ENCODE measurements around the gene WSB1. TPM values are rescaled to one million over a fixed set of nuclear protein-coding genes. Genes with fewer than 3 reads are reported as not detected.

Gene WSB1
- total and polyA plus RNA-seq, 9 of the 15 experiments (the other 6 are each of a cell fraction or from before 2014, with no cell fraction given), result 22.8 to 229 (median 81.1) TPM

DNA sequence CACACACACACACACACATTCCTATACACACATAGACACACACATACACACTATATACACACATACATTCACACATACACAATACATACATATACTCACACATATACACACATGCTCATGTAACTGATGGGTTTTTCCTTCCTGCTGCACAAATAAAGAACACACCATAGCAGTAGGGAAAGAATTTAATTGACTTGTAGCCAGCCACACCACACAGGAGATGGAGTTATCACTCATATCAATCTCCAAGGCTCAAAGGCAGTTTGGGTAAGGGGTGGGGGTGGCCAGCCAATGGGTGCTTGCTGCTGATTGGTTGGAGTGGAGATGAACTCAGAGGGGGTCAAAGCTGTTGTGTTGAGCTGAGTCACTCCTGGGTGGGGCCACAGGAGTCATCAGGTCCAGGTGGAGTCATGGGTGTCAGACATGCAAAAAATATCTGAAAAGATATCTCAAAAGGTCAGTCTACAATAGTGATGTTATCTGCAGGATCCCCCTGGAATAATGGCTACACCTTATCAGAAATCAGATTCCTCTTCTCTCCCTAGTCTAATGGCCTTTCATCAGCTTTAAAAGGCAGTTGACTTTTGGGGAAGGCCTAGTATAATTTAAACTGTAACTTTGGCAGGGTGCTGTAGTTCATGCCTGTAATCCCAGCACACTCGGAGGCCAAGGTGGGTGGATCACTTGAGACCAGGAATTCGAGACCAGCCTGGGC, 46.1 kb downstream of the WSB1 start (continued):
- TF ChIP-seq ATF1 (CRISPR knock-in tag; IDR thresholded peaks at IDR 0.05) (no peak), ATF1 (tag; IDR thresholded peaks at IDR 0.05) (peak; percentile 65), OTX1 (CRISPR knock-in tag; IDR thresholded peaks at IDR 0.05) (peak; percentile 88), FOXK2 (conservative IDR thresholded peaks at IDR 0.05 in 1 of 2, IDR thresholded peaks at IDR 0.05 in 1 of 2; ENCODE audit: low read depth in 2 of 2) (peak in 1 of 2 experiments; percentile 49; a peak in 1 of 4 replicates), MAZ (CRISPR knock-in tag; conservative IDR thresholded peaks at IDR 0.05 in 1 of 2, IDR thresholded peaks at IDR 0.05 in 1 of 2) (peak; percentile 18 to 67; a peak in 2 of 4 replicates), MAFK (IDR thresholded peaks at IDR 0.05; ENCODE audit: low read length) (peak; percentile 78), MYBL2 (IDR thresholded peaks at IDR 0.05; ENCODE audit: low read depth) (no peak), MYBL2 (CRISPR knock-in tag; IDR thresholded peaks at IDR 0.05; ENCODE audit: borderline replicate concordance) (no peak), ARHGAP35 (IDR thresholded peaks at IDR 0.05; ENCODE audit: partially characterized antibody) (no peak), NFATC3 (IDR thresholded peaks at IDR 0.05) (no peak), ZNF76 (CRISPR knock-in tag; IDR thresholded peaks at IDR 0.05; ENCODE audit: borderline replicate concordance) (no peak), TARDBP (IDR thresholded peaks at IDR 0.05) (no peak), ZC3H8 (IDR thresholded peaks at IDR 0.05) (peak; percentile 19; the same call in 1 of the 2 replicates), ZNF75A (CRISPR knock-in tag; IDR thresholded peaks at IDR 0.05) (no peak), CBFA2T3 (IDR thresholded peaks at IDR 0.05) (peak; percentile 53), JUNB (CRISPR knock-in tag; conservative IDR thresholded peaks at IDR 0.05) (no peak), PHTF2 (CRISPR knock-in tag; IDR thresholded peaks at IDR 0.05) (no peak)
- TF ChIP-seq, protein P1, sequence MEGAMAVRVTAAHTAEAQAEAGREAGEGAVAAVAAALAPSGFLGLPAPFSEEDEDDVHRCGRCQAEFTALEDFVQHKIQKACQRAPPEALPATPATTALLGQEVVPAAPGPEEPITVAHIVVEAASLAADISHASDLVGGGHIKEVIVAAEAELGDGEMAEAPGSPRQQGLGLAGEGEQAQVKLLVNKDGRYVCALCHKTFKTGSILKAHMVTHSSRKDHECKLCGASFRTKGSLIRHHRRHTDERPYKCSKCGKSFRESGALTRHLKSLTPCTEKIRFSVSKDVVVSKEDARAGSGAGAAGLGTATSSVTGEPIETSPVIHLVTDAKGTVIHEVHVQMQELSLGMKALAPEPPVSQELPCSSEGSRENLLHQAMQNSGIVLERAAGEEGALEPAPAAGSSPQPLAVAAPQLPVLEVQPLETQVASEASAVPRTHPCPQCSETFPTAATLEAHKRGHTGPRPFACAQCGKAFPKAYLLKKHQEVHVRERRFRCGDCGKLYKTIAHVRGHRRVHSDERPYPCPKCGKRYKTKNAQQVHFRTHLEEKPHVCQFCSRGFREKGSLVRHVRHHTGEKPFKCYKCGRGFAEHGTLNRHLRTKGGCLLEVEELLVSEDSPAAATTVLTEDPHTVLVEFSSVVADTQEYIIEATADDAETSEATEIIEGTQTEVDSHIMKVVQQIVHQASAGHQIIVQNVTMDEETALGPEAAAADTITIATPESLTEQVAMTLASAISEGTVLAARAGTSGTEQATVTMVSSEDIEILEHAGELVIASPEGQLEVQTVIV (CRISPR knock-in tag; IDR thresholded peaks at IDR 0.05; ENCODE audit: borderline replicate concordance), result no peak
- TF ChIP-seq, protein P2, sequence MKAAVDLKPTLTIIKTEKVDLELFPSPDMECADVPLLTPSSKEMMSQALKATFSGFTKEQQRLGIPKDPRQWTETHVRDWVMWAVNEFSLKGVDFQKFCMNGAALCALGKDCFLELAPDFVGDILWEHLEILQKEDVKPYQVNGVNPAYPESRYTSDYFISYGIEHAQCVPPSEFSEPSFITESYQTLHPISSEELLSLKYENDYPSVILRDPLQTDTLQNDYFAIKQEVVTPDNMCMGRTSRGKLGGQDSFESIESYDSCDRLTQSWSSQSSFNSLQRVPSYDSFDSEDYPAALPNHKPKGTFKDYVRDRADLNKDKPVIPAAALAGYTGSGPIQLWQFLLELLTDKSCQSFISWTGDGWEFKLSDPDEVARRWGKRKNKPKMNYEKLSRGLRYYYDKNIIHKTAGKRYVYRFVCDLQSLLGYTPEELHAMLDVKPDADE (conservative IDR thresholded peaks at IDR 0.05; ENCODE audit: control insufficient read depth, low read depth, low read length), result no peak
- TF ChIP-seq, protein P3, sequence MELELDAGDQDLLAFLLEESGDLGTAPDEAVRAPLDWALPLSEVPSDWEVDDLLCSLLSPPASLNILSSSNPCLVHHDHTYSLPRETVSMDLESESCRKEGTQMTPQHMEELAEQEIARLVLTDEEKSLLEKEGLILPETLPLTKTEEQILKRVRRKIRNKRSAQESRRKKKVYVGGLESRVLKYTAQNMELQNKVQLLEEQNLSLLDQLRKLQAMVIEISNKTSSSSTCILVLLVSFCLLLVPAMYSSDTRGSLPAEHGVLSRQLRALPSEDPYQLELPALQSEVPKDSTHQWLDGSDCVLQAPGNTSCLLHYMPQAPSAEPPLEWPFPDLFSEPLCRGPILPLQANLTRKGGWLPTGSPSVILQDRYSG (tag; conservative IDR thresholded peaks at IDR 0.05; ENCODE audit: low read depth), result peak; percentile 67; the same call in 1 of the 2 replicates
- TF ChIP-seq, protein P4, sequence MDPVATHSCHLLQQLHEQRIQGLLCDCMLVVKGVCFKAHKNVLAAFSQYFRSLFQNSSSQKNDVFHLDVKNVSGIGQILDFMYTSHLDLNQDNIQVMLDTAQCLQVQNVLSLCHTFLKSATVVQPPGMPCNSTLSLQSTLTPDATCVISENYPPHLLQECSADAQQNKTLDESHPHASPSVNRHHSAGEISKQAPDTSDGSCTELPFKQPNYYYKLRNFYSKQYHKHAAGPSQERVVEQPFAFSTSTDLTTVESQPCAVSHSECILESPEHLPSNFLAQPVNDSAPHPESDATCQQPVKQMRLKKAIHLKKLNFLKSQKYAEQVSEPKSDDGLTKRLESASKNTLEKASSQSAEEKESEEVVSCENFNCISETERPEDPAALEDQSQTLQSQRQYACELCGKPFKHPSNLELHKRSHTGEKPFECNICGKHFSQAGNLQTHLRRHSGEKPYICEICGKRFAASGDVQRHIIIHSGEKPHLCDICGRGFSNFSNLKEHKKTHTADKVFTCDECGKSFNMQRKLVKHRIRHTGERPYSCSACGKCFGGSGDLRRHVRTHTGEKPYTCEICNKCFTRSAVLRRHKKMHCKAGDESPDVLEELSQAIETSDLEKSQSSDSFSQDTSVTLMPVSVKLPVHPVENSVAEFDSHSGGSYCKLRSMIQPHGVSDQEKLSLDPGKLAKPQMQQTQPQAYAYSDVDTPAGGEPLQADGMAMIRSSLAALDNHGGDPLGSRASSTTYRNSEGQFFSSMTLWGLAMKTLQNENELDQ (CRISPR knock-in tag; IDR thresholded peaks at IDR 0.05; ENCODE audit: borderline replicate concordance), result no peak
- TF ChIP-seq, protein P5, sequence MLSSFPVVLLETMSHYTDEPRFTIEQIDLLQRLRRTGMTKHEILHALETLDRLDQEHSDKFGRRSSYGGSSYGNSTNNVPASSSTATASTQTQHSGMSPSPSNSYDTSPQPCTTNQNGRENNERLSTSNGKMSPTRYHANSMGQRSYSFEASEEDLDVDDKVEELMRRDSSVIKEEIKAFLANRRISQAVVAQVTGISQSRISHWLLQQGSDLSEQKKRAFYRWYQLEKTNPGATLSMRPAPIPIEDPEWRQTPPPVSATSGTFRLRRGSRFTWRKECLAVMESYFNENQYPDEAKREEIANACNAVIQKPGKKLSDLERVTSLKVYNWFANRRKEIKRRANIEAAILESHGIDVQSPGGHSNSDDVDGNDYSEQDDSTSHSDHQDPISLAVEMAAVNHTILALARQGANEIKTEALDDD (IDR thresholded peaks at IDR 0.05), result no peak
